ENCODE results near the gene DLG2. TPM values are rescaled to one million over a fixed set of nuclear protein-coding genes. Genes with fewer than 3 reads are reported as not detected.
"Not testable (repeated sequence)": the region's sequence is repeated elsewhere in the genome, so short reads cannot be mapped to it uniquely, and the experiment has no call there.

DLG2 gene
- total RNA-seq, 1 donor from 2014 or later, result 7.2 TPM

GRCh38 chr11:85407648-85408047 lies 219.5 kb downstream of the DLG2 start:
- TF ChIP-seq, protein P1, sequence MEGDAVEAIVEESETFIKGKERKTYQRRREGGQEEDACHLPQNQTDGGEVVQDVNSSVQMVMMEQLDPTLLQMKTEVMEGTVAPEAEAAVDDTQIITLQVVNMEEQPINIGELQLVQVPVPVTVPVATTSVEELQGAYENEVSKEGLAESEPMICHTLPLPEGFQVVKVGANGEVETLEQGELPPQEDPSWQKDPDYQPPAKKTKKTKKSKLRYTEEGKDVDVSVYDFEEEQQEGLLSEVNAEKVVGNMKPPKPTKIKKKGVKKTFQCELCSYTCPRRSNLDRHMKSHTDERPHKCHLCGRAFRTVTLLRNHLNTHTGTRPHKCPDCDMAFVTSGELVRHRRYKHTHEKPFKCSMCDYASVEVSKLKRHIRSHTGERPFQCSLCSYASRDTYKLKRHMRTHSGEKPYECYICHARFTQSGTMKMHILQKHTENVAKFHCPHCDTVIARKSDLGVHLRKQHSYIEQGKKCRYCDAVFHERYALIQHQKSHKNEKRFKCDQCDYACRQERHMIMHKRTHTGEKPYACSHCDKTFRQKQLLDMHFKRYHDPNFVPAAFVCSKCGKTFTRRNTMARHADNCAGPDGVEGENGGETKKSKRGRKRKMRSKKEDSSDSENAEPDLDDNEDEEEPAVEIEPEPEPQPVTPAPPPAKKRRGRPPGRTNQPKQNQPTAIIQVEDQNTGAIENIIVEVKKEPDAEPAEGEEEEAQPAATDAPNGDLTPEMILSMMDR (IDR thresholded peaks at IDR 0.05), result no peak
- Histone ChIP-seq H3K4me1 (no peaks in the 10 kb centered on the region), H3K4me3 (no peak overlapping the region), H3K36me3 (no peaks in the 10 kb centered on the region), H3K27ac (no peak overlapping the region), H3K9me3 (peaks cover 3% of the 10 kb centered on the region), H3K27me3 (ENCODE audit: low read depth) (no peaks in the 10 kb centered on the region)
- DNase-seq, result no peak
- intact Hi-C loops (cut with DNase I), result no loop called here
- no peak for ATAC-seq

DNA sequence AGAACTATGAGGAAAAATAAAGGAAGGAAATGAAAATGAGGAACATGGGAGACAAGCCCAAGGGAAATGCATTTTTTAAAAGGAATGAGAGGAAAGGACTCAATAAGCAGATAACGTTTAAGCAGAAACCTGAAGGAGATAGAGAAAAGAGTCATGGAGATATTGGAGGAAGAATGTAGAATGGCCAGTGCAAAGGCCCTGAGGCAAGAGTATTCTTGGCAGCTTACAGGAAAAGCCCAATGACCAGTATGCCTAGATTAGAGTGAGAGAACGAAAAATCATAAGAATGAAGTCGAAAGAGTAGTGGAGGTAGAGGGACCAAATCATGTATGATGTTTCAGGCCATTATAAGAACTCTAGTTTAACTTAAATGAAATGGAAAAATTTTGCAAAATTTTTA lies 220.3 kb downstream of the DLG2 start:
- Histone ChIP-seq H3K4me1 (no peaks in the 10 kb centered on the region), H3K27me3 (ENCODE audit: low read depth) (no peaks in the 10 kb centered on the region), H3K4me3 (no peak overlapping the region), H3K27ac (no peak overlapping the region), H3K36me3 (no peaks in the 10 kb centered on the region), H3K9me3 (peaks cover 3% of the 10 kb centered on the region)
- intact Hi-C loops (cut with DNase I), result no loop called here
- no peak for ATAC-seq
- no peak for DNase-seq
- TF ChIP-seq, protein P1 (IDR thresholded peaks at IDR 0.05), result no peak

DNA sequence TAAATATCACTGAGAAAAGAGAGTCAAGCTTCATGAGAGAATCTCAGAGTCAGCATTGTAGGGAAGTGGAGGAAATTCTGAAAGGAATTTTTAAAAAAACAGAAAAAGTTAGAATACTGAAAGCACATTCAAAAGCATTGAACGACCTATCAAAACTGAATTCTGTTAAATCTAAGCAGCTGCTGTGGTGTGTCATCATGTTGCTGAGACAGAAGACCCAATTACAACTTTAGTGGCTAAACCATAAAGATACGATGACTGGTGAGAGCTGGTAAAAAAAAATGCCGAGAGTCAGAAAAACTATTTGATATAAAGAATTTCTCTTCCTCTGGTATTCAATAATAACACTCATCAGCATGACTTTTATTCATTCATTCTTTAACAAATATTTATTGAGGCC lies 220.8 kb downstream of the DLG2 start:
- intact Hi-C loops (cut with DNase I), result no loop called here
- TF ChIP-seq, protein P1 (IDR thresholded peaks at IDR 0.05), result no peak
- ATAC-seq (no peak), DNase-seq (no peak)
- no peak overlapping the region for H3K27ac ChIP-seq
- H3K36me3 ChIP-seq, result no peaks in the 10 kb centered on the region
- H3K4me1 ChIP-seq, result no peaks in the 10 kb centered on the region
- no peak overlapping the region for H3K4me3 ChIP-seq
- H3K9me3 ChIP-seq, result peaks cover 3% of the 10 kb centered on the region
- H3K27me3 ChIP-seq (ENCODE audit: low read depth), result no peaks in the 10 kb centered on the region

DNA sequence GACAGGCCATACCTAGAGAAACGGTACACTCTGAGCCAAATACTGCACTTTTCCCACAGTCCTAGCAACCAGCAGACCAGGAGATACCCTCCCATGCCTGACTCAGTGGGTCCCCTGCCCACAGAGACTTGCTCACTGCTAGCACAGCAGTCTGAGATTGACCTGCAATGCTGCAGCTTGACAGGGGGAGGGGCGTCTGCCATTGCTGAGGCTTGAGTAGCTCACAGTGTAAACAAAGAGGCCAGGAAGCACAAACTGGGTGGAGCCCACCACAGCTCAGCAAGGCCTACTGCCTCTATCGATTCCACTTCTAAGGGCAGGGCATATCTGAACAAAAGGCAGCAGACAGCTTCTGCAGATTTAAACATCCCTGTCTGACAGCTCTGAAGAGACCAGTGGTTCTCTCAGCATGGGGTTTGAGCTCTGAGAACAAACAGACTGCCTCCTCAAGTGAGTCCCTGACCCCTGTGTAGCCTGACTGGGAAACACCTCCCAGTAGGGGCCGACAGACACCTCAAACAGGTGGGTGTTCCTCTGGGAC lies 231.6 kb downstream of the DLG2 start:
- H3K36me3 ChIP-seq; ATAC-seq; H3K27me3 ChIP-seq (ENCODE audit: low read depth); H3K4me1 ChIP-seq; H3K4me3 ChIP-seq; H3K27ac ChIP-seq; DNase-seq; intact Hi-C loops (cut with DNase I): not testable (repeated sequence)
- peaks cover 17% of the 10 kb centered on the region for H3K9me3 ChIP-seq

DNA sequence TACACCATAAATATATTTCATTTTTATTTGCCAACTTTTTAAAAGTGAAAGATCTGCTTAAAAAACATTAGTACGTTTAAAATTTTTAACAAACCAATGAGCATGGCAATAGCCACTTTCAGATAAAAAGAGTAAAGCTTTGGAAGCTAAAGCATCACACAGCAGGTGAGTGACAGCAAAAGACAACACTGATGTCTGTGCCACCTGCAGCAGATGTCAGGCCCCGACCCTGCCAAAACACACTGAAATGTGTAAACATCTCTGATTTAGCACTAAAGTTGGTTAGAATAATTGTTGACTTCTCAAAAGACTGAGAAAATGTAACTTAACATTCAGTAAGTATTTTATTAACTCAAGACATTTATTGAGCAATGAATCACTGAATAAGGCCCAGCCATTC lies 232.9 kb downstream of the DLG2 start:
- Histone ChIP-seq H3K36me3 (no peaks in the 10 kb centered on the region), H3K4me1 (no peaks in the 10 kb centered on the region), H3K4me3 (no peak overlapping the region), H3K27ac (no peak overlapping the region), H3K27me3 (ENCODE audit: low read depth) (no peaks in the 10 kb centered on the region), H3K9me3 (peaks cover 17% of the 10 kb centered on the region)
- intact Hi-C loops (cut with DNase I), result no loop called here
- TF ChIP-seq, protein P1 (IDR thresholded peaks at IDR 0.05), result no peak
- DNase-seq, result no peak
- no peak for ATAC-seq

GRCh38 chr11:85391141-85391540 lies 236.0 kb downstream of the DLG2 start:
- Histone ChIP-seq H3K4me3 (no peak overlapping the region), H3K27me3 (ENCODE audit: low read depth) (no peaks in the 10 kb centered on the region), H3K36me3 (no peaks in the 10 kb centered on the region), H3K4me1 (no peaks in the 10 kb centered on the region), H3K9me3 (peaks cover 9% of the 10 kb centered on the region), H3K27ac (no peak overlapping the region)
- intact Hi-C loops (cut with DNase I), result no loop called here
- DNase-seq, result no peak
- ATAC-seq, result no peak
- TF ChIP-seq, protein P1 (IDR thresholded peaks at IDR 0.05), result no peak
